Iris pigment epithelial cell (primary cell): Measurements from ENCODE around the gene KRT72.

Experiments
- DNase-seq: peaks from one replicate; pipeline ENCODE4 v3.0.0-alpha.2; 2011; ENCODE audit warnings: low read depth

Gene KRT72

GRCh38 chr12:52541709-52542108 is 59.6 kb downstream of the KRT72 start:
- no peak for DNase-seq

GRCh38 chr12:52540531-52540930 is 60.7 kb downstream of the KRT72 start:
- no peak for DNase-seq

- no peak for DNase-seq
Measured at GRCh38 chr12:52539821-52540173, 61.5 kb downstream of the KRT72 start.

GRCh38 chr12:52539083-52539820 is 62.0 kb downstream of the KRT72 start:
- no peak for DNase-seq

- DNase-seq = no peak
Measured at GRCh38 chr12:52537101-52537500, 64.2 kb downstream of the KRT72 start.
